H1 (cell line): ENCODE results near the gene DDIAS. TPM values are rescaled to one million over a fixed set of nuclear protein-coding genes. Genes with fewer than 3 reads are reported as not detected.

Experiments used
- CTCF ChIA-PET: fragments of 300-600 bp; sonication (Branson Sonifier 250); formaldehyde crosslinking; loops from one replicate; lab custom pipeline; 2021; ENCODE audit not compliant: partially characterized antibody; lab: Charles Lee
- POLR2A ChIA-PET: fragments of 300-600 bp; sonication (Branson Sonifier 250); formaldehyde crosslinking; loops from one replicate; lab custom pipeline; 2021; ENCODE audit warnings: inconsistent platforms; ENCODE audit not compliant: partially characterized antibody; lab: Charles Lee
- DNase-seq, 2 experiments: peaks; one replicate each; pipeline versions ENCODE4 v3.0.0 to v3.0.0-alpha.2; 2010 to 2022; ENCODE audit warnings: low spot score in 2 of 2, low read depth in 1 of 2, mixed read lengths in 1 of 2
- FAIRE-seq: peaks from 2 replicates; lab custom pipeline; 2011; peaks lifted over from hg19 to GRCh38; lab: Jason Lieb, UNC
- H2AFZ ChIP-seq: 2 replicates; pipeline ENCODE4 v1.8.1; 2012; ENCODE audit warnings: low read length, inconsistent platforms
- H2AK5ac ChIP-seq: 2 replicates; pipeline ENCODE4 v1.6.1; 2013; ENCODE audit warnings: low read depth, low read length
- H2BK120ac ChIP-seq: replicated peaks from 2 replicates; pipeline ENCODE3; 2013; ENCODE audit warnings: low read depth, low read length, inconsistent platforms
- H2BK12ac ChIP-seq: 2 replicates; pipeline ENCODE4 v1.6.1; 2013; ENCODE audit warnings: low read depth, low read length
- H2BK15ac ChIP-seq: 2 replicates; pipeline ENCODE4 v1.6.1; 2013; ENCODE audit warnings: low read length
- H2BK20ac ChIP-seq: 2 replicates; pipeline ENCODE4 v1.6.1; 2013; ENCODE audit warnings: low read length
- H2BK5ac ChIP-seq: 2 replicates; pipeline ENCODE4 v1.6.1; 2013; ENCODE audit warnings: low read depth, low read length
- H3K14ac ChIP-seq: 2 replicates; pipeline ENCODE4 v1.6.1; 2013; ENCODE audit warnings: inconsistent platforms; ENCODE audit not compliant: insufficient read length
- H3K18ac ChIP-seq: 2 replicates; pipeline ENCODE4 v1.6.1; 2013; ENCODE audit warnings: low read length; ENCODE audit errors: extremely low read depth
- H3K23ac ChIP-seq: 2 replicates; pipeline ENCODE4 v1.6.1; 2013; ENCODE audit warnings: inconsistent platforms; ENCODE audit not compliant: insufficient read length
- H3K23me2 ChIP-seq: 2 replicates; pipeline ENCODE4 v1.6.1; 2013; ENCODE audit warnings: low read depth, low read length
- H3K27ac ChIP-seq: 2 replicates; pipeline ENCODE4 v1.6.1; 2011; ENCODE audit warnings: low read depth, low read length, inconsistent platforms
- H3K27me3 ChIP-seq, 4 experiments: replicated peaks in 1 of 4; 1 replicate in 1 of 4; 2 replicates in 3 of 4; pipeline versions ENCODE4 v1.6.1 to v1.8.1; 2011 to 2013; ENCODE audit warnings: low read length in 3 of 4, mild to moderate bottlenecking in 3 of 4, inconsistent platforms in 2 of 4, mixed read lengths in 2 of 4, moderate library complexity in 1 of 4; ENCODE audit not compliant: control insufficient read depth in 3 of 4, insufficient read depth in 3 of 4; ENCODE audit errors: extremely low read depth in 1 of 4
- H3K36me3 ChIP-seq, 4 experiments: 2 replicates each; pipeline versions ENCODE4 v1.6.1 to v1.8.1; 2011 to 2013; ENCODE audit warnings: mild to moderate bottlenecking in 4 of 4, low read length in 3 of 4, moderate library complexity in 2 of 4, control low read depth in 1 of 4, inconsistent platforms in 1 of 4; ENCODE audit not compliant: insufficient read depth in 4 of 4, control insufficient read depth in 2 of 4
- H3K4ac ChIP-seq: replicated peaks from 2 replicates; pipeline ENCODE3; 2013; ENCODE audit warnings: low read length, low read depth, mixed read lengths, inconsistent platforms; ENCODE audit not compliant: insufficient read length
- H3K4me1 ChIP-seq, 4 experiments: replicated peaks in 1 of 4; 1 replicate in 1 of 4; 2 replicates in 3 of 4; pipeline versions ENCODE4 v1.6.1 to v1.8.1; 2011 to 2013; ENCODE audit warnings: low read length in 3 of 4, inconsistent platforms in 2 of 4, mixed read lengths in 1 of 4; ENCODE audit not compliant: insufficient read depth in 4 of 4, control insufficient read depth in 3 of 4
- H3K4me2 ChIP-seq, 2 experiments: 2 replicates each; pipeline versions ENCODE4 v1.6.1 to v1.8.1; 2011 to 2013; ENCODE audit warnings: low read depth in 2 of 2, low read length in 2 of 2, control low read depth in 1 of 2, inconsistent platforms in 1 of 2, mild to moderate bottlenecking in 1 of 2; ENCODE audit not compliant: insufficient read depth in 1 of 2
- H3K4me3 ChIP-seq, 4 experiments: fragments of 200-600, 300-600 bp in 1 of 4; sonication (generic), shearing (Covaris generic), sonication (Bioruptor Twin) in 1 of 4; 2 replicates each; pipeline versions ENCODE4 v1.5.1 to v1.8.1; 2011 to 2016; ENCODE audit warnings: low read length in 4 of 4, low read depth in 3 of 4, control low read depth in 2 of 4, inconsistent platforms in 2 of 4, mild to moderate bottlenecking in 2 of 4, mixed read lengths in 1 of 4, moderate library complexity in 1 of 4; ENCODE audit not compliant: insufficient read depth in 2 of 4; ENCODE audit errors: extremely low read depth in 1 of 4
- H3K56ac ChIP-seq: replicated peaks from 2 replicates; pipeline ENCODE3; 2013; ENCODE audit warnings: low read depth, mild to moderate bottlenecking, mixed read lengths, low read length, inconsistent platforms; ENCODE audit not compliant: insufficient read length
- H3K79me1 ChIP-seq: 2 replicates; pipeline ENCODE4 v1.6.1; 2013; ENCODE audit warnings: low read depth, low read length, control low read depth
- H3K79me2 ChIP-seq, 2 experiments: 2 replicates each; pipeline versions ENCODE4 v1.6.1 to v1.8.1; 2012 to 2013; ENCODE audit warnings: low read length in 2 of 2, mild to moderate bottlenecking in 2 of 2, inconsistent platforms in 1 of 2; ENCODE audit not compliant: insufficient read depth in 2 of 2, control insufficient read depth in 1 of 2
- H3K9ac ChIP-seq, 4 experiments: replicated peaks in 1 of 4; 1 replicate in 1 of 4; 2 replicates in 3 of 4; pipeline versions ENCODE4 v1.6.1 to v1.8.1; 2011 to 2013; ENCODE audit warnings: low read depth in 3 of 4, low read length in 3 of 4, control low read depth in 2 of 4, mild to moderate bottlenecking in 2 of 4, moderate library complexity in 2 of 4, inconsistent platforms in 1 of 4; ENCODE audit errors: extremely low read depth in 1 of 4
- H3K9me3 ChIP-seq, 2 experiments: 2 replicates each; pipeline versions ENCODE4 v1.6.1 to v1.8.1; 2012 to 2013; ENCODE audit warnings: mild to moderate bottlenecking in 2 of 2, moderate library complexity in 2 of 2, control low read depth in 1 of 2, inconsistent platforms in 1 of 2, low read depth in 1 of 2, low read length in 1 of 2, mixed read lengths in 1 of 2; ENCODE audit not compliant: insufficient read depth in 2 of 2
- H4K20me1 ChIP-seq, 2 experiments: replicated peaks in 1 of 2; 2 replicates each; pipeline versions ENCODE3 to v1.8.1; 2011 to 2013; ENCODE audit warnings: inconsistent platforms in 2 of 2, low read length in 2 of 2, mild to moderate bottlenecking in 1 of 2; ENCODE audit not compliant: insufficient read depth in 2 of 2, control insufficient read depth in 1 of 2
- H4K5ac ChIP-seq: 2 replicates; pipeline ENCODE4 v1.6.1; 2013; ENCODE audit warnings: low read length, low read depth, mixed read lengths, inconsistent platforms; ENCODE audit not compliant: insufficient read length
- H4K8ac ChIP-seq: 2 replicates; pipeline ENCODE4 v1.8.0; 2013; ENCODE audit warnings: mild to moderate bottlenecking, moderate library complexity, low read length, inconsistent platforms; ENCODE audit not compliant: insufficient read depth; ENCODE audit errors: extremely low read depth
- H4K91ac ChIP-seq: replicated peaks from 2 replicates; pipeline ENCODE3; 2013; ENCODE audit warnings: low read length, mixed read lengths, inconsistent platforms; ENCODE audit not compliant: insufficient read length
- WGBS, 2 experiments: shearing (Covaris generic) in 1 of 2; methylation state at CpG; one replicate each; pipeline versions ENCODE4 v1.1.6 to v1.1.7; 2013 to 2015; ENCODE audit warnings: low lambda C conversion rate in 2 of 2, mixed read lengths in 2 of 2, inconsistent platforms in 1 of 2, low coverage in 1 of 2, missing lambda C conversion rate in 1 of 2; ENCODE audit not compliant: insufficient replicate concordance in 2 of 2, insufficient coverage in 1 of 2, insufficient read length in 1 of 2; ENCODE audit errors: extremely low coverage in 1 of 2, missing lambda C conversion rate in 1 of 2; 5-methylcytosine and 5-hydroxymethylcytosine counted together
- polyA plus RNA-seq, 7 experiments: library from polyadenylated mRNA; depleted of rRNA in 3 of 7; stranded (reverse) in 5 of 7; unstranded in 2 of 7; fragments of >200 nt in 5 of 7; fragments of 200-250 nt in 2 of 7; gene quantifications; 1 replicate in 5 of 7; 2 replicates in 1 of 7; 4 replicates in 1 of 7; pipeline versions ENCODE4 v1.2.1 to v1.2.3, GENCODE V29; 2011 to 2013; ENCODE audit warnings: missing spikeins in 2 of 7, mixed read lengths in 2 of 7
- total RNA-seq: library from RNA; stranded (reverse); fragmentation: NEBNext Ultra II Directional; extraction: Animal tissue kit (Norgen Biotek cat#: 25700); gene quantifications from 2 replicates; pipeline ENCODE4 v1.2.1, GENCODE V29; 2021

The DDIAS gene
- total and polyA plus RNA-seq, 2 of the 8 experiments (the other 6 are each of a cell fraction or from before 2014, with no cell fraction given): 11.6 to 25.7 TPM

DNA sequence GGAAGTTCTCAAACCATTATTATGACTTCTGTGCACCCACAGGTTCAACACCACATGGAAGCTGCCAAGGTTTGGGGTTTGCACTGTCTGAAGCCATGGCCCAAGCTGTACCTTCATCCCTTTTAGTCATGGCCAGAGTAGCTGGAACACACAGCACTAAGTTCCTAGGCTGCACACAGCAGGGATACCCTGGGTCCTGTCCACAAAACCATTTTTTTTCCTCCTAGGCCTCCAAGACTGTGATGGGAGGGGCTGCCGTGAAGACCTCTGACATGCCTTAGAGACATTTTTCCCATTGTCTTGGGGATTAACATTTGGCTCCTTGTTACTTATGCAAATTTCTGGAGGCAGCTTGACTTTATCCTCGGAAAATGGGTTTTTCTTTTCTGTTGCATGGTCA, 42.7 kb downstream of the DDIAS start:
- Histone ChIP-seq H2BK20ac (no peak overlapping the region), H3K14ac (no peak overlapping the region), H3K4me3 (no peak overlapping the region), H2BK120ac (no peak overlapping the region), H4K20me1 (no peaks in the 10 kb centered on the region), H2AK5ac (no peak overlapping the region), H3K27ac (no peak overlapping the region), H2BK15ac (no peak overlapping the region), H3K27me3 (no peaks in the 10 kb centered on the region), H3K4me2 (no peak overlapping the region), H3K23me2 (no peaks in the 10 kb centered on the region; the same call in 1 of the 2 replicates), H3K9me3 (no peaks in the 10 kb centered on the region), H4K91ac (no peak overlapping the region), H3K4ac (no peak overlapping the region), H3K18ac (no peak overlapping the region), H4K5ac (no peak overlapping the region), H3K23ac (no peak overlapping the region), H3K4me1 (no peaks in the 10 kb centered on the region), H3K56ac (no peak overlapping the region), H3K9ac (no peak overlapping the region), H2BK5ac (no peak overlapping the region), H4K8ac (no peak overlapping the region), H3K79me1 (no peaks in the 10 kb centered on the region), H3K36me3 (no peaks in the 10 kb centered on the region), H3K79me2 (no peaks in the 10 kb centered on the region), H2AFZ (no peak overlapping the region), H2BK12ac (no peak overlapping the region)
- CTCF ChIA-PET: interaction anchor here (0.7 to 1.4 kb wide), 4 partner anchors 14 to 18 kb away, joined by 3 read pairs; no protein-coding TSS in a partner anchor
- 80% methylated on average over 2 of the region's 2 CpGs; no CpG with 5 or more reads in 1 of the 2 experiments for WGBS, 2 experiments
- POLR2A ChIA-PET: no interaction called here
- DNase-seq (no peak), FAIRE-seq (no peak)
